ENCODE data around the gene ATP13A3.

DNA sequence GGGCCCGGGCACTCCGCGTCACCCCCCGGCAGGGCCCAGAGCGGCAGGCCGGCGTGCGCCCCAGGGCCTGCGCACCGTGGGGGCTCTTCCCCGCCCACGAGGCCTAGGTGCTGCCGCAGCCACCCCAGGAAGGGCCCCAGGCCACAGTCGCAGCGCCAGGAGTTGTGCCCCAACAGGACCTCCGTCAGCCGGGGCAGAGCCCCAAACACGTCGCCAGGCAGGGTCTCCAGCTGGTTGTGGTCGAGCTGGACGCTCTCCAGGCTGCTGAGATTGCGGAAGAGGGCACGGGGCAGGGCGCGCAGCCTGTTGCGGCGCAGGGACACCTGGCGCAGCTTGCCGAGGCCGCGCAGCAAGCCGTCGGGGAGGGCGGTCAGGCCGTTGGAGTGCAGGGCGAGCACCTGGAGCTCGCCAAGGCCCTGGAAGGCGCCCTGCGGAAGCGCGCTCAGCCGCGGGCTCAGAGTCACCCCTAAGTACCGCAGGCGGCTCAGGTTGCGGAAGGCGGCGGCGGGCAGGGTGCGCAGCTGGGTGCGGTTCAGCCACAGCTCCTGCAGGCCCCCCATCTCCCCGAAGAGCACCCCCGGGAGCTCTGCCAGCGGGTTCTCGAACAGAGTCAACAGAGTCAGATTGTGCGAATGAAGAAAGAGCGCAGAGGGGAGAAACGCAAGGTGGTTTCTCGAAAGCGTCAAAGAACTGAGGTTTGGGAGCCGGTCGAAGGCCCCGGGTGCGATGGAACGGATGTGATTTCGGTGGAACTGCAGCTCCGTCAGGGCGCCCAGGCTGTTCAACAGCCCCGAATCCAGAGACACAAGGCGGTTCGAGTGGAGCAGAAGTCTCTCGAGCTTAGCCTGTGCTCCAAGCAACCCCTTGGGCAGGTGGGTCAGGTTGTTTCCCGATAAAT is 89.7 kb downstream of the ATP13A3 start:
- TF ChIP-seq, protein P1, sequence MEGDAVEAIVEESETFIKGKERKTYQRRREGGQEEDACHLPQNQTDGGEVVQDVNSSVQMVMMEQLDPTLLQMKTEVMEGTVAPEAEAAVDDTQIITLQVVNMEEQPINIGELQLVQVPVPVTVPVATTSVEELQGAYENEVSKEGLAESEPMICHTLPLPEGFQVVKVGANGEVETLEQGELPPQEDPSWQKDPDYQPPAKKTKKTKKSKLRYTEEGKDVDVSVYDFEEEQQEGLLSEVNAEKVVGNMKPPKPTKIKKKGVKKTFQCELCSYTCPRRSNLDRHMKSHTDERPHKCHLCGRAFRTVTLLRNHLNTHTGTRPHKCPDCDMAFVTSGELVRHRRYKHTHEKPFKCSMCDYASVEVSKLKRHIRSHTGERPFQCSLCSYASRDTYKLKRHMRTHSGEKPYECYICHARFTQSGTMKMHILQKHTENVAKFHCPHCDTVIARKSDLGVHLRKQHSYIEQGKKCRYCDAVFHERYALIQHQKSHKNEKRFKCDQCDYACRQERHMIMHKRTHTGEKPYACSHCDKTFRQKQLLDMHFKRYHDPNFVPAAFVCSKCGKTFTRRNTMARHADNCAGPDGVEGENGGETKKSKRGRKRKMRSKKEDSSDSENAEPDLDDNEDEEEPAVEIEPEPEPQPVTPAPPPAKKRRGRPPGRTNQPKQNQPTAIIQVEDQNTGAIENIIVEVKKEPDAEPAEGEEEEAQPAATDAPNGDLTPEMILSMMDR (IDR thresholded peaks at IDR 0.05), result no peak
- TF ChIP-seq, protein P2, sequence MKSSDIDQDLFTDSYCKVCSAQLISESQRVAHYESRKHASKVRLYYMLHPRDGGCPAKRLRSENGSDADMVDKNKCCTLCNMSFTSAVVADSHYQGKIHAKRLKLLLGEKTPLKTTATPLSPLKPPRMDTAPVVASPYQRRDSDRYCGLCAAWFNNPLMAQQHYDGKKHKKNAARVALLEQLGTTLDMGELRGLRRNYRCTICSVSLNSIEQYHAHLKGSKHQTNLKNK (CRISPR knock-in tag; IDR thresholded peaks at IDR 0.05), result no peak
- TF ChIP-seq, protein P3, sequence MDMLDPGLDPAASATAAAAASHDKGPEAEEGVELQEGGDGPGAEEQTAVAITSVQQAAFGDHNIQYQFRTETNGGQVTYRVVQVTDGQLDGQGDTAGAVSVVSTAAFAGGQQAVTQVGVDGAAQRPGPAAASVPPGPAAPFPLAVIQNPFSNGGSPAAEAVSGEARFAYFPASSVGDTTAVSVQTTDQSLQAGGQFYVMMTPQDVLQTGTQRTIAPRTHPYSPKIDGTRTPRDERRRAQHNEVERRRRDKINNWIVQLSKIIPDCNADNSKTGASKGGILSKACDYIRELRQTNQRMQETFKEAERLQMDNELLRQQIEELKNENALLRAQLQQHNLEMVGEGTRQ (CRISPR knock-in tag; IDR thresholded peaks at IDR 0.05), result no peak
- TF ChIP-seq NFYB (CRISPR knock-in tag; conservative IDR thresholded peaks at IDR 0.05; ENCODE audit: low read depth), result no peak
- TF ChIP-seq ATF1 (CRISPR knock-in tag; IDR thresholded peaks at IDR 0.05), result no peak
- no peak for TF ChIP-seq FOXP1 (CRISPR knock-in tag; IDR thresholded peaks at IDR 0.05; ENCODE audit: borderline replicate concordance)
- TF ChIP-seq, protein P4, sequence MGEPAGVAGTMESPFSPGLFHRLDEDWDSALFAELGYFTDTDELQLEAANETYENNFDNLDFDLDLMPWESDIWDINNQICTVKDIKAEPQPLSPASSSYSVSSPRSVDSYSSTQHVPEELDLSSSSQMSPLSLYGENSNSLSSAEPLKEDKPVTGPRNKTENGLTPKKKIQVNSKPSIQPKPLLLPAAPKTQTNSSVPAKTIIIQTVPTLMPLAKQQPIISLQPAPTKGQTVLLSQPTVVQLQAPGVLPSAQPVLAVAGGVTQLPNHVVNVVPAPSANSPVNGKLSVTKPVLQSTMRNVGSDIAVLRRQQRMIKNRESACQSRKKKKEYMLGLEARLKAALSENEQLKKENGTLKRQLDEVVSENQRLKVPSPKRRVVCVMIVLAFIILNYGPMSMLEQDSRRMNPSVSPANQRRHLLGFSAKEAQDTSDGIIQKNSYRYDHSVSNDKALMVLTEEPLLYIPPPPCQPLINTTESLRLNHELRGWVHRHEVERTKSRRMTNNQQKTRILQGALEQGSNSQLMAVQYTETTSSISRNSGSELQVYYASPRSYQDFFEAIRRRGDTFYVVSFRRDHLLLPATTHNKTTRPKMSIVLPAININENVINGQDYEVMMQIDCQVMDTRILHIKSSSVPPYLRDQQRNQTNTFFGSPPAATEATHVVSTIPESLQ (CRISPR knock-in tag; IDR thresholded peaks at IDR 0.05), result no peak

Measured in WTC11 (cell line).